Mucosa of rectum (tissue), 2 donors: ENCODE data around the gene FAM90A1.
A peak's percentile ranks its signal among the peaks of the same experiment; 100 is the strongest.
"Not testable (repeated sequence)": the region's sequence is repeated elsewhere in the genome, so short reads cannot be mapped to it uniquely, and the experiment has no call there.

Experiments used
- H3K27ac ChIP-seq, 2 donors: one replicate each; pipeline ENCODE4 v1.7.0; 2013; ENCODE audit warnings: inconsistent platforms in 2 of 2, low read depth in 2 of 2, low read length in 2 of 2
- H3K27me3 ChIP-seq, 2 donors: one replicate each; pipeline ENCODE4 v1.7.0; 2013; ENCODE audit warnings: low read length in 2 of 2; ENCODE audit not compliant: control insufficient read depth in 2 of 2, insufficient read depth in 2 of 2
- H3K36me3 ChIP-seq, 2 donors: one replicate each; pipeline ENCODE4 v1.7.0; 2013; ENCODE audit warnings: low read length in 2 of 2; ENCODE audit not compliant: control insufficient read depth in 2 of 2, insufficient read depth in 2 of 2
- H3K4me1 ChIP-seq, 2 donors: one replicate each; pipeline ENCODE4 v1.7.0; 2013; ENCODE audit warnings: low read length in 2 of 2, mild to moderate bottlenecking in 1 of 2; ENCODE audit not compliant: control insufficient read depth in 2 of 2, insufficient read depth in 2 of 2
- H3K4me3 ChIP-seq, 2 donors: one replicate each; pipeline ENCODE4 v1.7.0; 2013; ENCODE audit warnings: low read length in 2 of 2
- H3K9ac ChIP-seq, 2 donors: one replicate each; pipeline ENCODE4 v1.7.0; 2013; ENCODE audit warnings: low read length in 2 of 2, low read depth in 1 of 2, mild to moderate bottlenecking in 1 of 2
- H3K9me3 ChIP-seq, 2 donors: one replicate each; pipeline ENCODE4 v1.7.0; 2013; ENCODE audit warnings: low read length in 2 of 2; ENCODE audit not compliant: control insufficient read depth in 2 of 2
- donor health status: healthy.
- donor health status: Normal muscosa, but diverticular disease.

FAM90A1 gene

GRCh38 chr12:8243682-8244161 lies 16.3 kb upstream of the FAM90A1 start:
- peak overlapping the region; percentile 44 to 82 for H3K9ac ChIP-seq
- peak overlapping the region; percentile 76 to 77 for H3K4me3 ChIP-seq
- H3K27ac ChIP-seq, result peak overlapping the region; percentile 86 to 89
- not testable (repeated sequence) for H3K4me1 ChIP-seq, H3K9me3 ChIP-seq, H3K27me3 ChIP-seq, H3K36me3 ChIP-seq

- not testable (repeated sequence) for H3K27me3 ChIP-seq, H3K9me3 ChIP-seq, H3K4me1 ChIP-seq, H3K36me3 ChIP-seq
- peak overlapping the region; percentile 41 to 82 for H3K9ac ChIP-seq
- H3K4me3 ChIP-seq, result peak overlapping the region; percentile 76 to 77
- H3K27ac ChIP-seq, result peak overlapping the region; percentile 86 to 89
These were observed 15.7 kb upstream of the FAM90A1 start for GRCh38 chr12:8242880-8243681.

- Histone ChIP-seq H3K4me3 (peak overlapping the region; percentile 70), H3K9ac (peak overlapping the region; percentile 41 to 65), H3K27ac (peak overlapping the region; percentile 58)
- not testable (repeated sequence) for H3K9me3 ChIP-seq, H3K4me1 ChIP-seq, H3K27me3 ChIP-seq, H3K36me3 ChIP-seq
These were observed 15.1 kb upstream of the FAM90A1 start for GRCh38 chr12:8242622-8242879.

- not testable (repeated sequence) for H3K9me3 ChIP-seq, H3K36me3 ChIP-seq, H3K4me1 ChIP-seq, H3K27me3 ChIP-seq
- Histone ChIP-seq H3K9ac (peak overlapping the region; percentile 41 to 65), H3K4me3 (peak overlapping the region; percentile 70), H3K27ac (peak overlapping the region; percentile 58)
These were observed 14.7 kb upstream of the FAM90A1 start for GRCh38 chr12:8241917-8242621.

- H3K4me3 ChIP-seq, H3K27ac ChIP-seq: not testable (repeated sequence)
These were observed 13.1 kb upstream of the FAM90A1 start for GRCh38 chr12:8240340-8241114.

GRCh38 chr12:8237031-8237430 lies 9.6 kb upstream of the FAM90A1 start:
- H3K9me3 ChIP-seq, H3K9ac ChIP-seq, H3K27ac ChIP-seq, H3K4me3 ChIP-seq, H3K36me3 ChIP-seq, H3K4me1 ChIP-seq, H3K27me3 ChIP-seq: not testable (repeated sequence)

More at GRCh38 chr12:8240340-8241114, 13.1 kb upstream of the FAM90A1 start:
- H3K9ac ChIP-seq, H3K27me3 ChIP-seq, H3K9me3 ChIP-seq, H3K4me1 ChIP-seq, H3K36me3 ChIP-seq: not testable (repeated sequence)

GRCh38 chr12:8235316-8236157 lies 8.1 kb upstream of the FAM90A1 start:
- not testable (repeated sequence) for H3K27me3 ChIP-seq, H3K4me1 ChIP-seq, H3K9ac ChIP-seq, H3K4me3 ChIP-seq, H3K9me3 ChIP-seq, H3K36me3 ChIP-seq, H3K27ac ChIP-seq

GRCh38 chr12:8234746-8235145 lies 7.3 kb upstream of the FAM90A1 start:
- not testable (repeated sequence) for H3K4me3 ChIP-seq, H3K27ac ChIP-seq, H3K4me1 ChIP-seq, H3K27me3 ChIP-seq, H3K9ac ChIP-seq, H3K9me3 ChIP-seq, H3K36me3 ChIP-seq

GRCh38 chr12:8233935-8234495 lies 6.6 kb upstream of the FAM90A1 start:
- H3K27ac ChIP-seq, H3K9me3 ChIP-seq, H3K9ac ChIP-seq, H3K4me3 ChIP-seq, H3K27me3 ChIP-seq, H3K36me3 ChIP-seq, H3K4me1 ChIP-seq: not testable (repeated sequence)
